Measurements from ENCODE around the gene BCL2L14.

BCL2L14 gene

GRCh38 chr12:12086362-12086761, 15.6 kb downstream of the BCL2L14 start:
- ChIA-PET CTCF (interaction anchor here (0.6 kb wide), 1 partner anchor 130 kb away, joined by 3 read pairs; no protein-coding TSS in a partner anchor), POLR2A (no interaction called here)

DNA sequence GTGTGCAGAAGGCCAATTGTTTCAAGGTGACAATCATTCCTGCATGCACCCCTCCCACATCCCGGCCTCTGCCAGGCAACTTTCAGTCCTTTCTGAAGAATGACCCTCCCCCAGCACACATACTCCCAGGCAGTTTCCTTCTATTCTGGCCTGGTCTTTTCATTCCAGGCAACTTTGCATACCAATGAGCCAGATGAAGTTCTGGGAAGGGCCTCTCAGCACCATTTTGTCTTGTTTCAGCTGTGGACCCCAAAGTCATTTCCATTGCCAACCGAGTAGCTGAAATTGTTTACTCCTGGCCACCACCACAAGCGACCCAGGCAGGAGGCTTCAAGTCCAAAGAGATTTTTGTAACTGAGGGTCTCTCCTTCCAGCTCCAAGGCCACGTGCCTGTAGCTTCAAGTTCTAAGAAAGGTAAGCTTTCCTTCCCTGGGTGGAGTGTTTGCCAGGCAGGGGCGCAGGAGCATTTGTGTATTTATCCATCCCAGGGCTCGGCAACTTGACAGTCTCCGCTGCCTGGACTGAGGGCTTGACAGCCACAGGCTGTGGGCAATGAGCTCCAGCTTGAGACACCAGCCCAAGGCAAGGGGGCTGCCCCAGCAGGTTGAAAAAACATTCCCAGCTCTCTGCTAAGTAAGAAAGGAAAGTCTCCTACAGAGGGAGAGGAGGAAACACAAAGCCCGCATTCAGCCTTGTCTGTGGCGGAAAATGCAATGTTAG, 16.4 kb downstream of the BCL2L14 start:
- CTCF ChIA-PET, result interaction anchor here (0.5 to 0.9 kb wide), 2 partner anchors 10 to 240 kb away, joined by 3 read pairs; no protein-coding TSS in a partner anchor

More at GRCh38 chr12:12086362-12086761, 15.6 kb downstream of the BCL2L14 start:
- TF ChIP-seq SUZ12 (IDR thresholded peaks at IDR 0.05), result no peak
- no peak for TF ChIP-seq BHLHE40 (IDR thresholded peaks at IDR 0.05; ENCODE audit: borderline replicate concordance)
- TF ChIP-seq ARNT (IDR thresholded peaks at IDR 0.05), result no peak
- no peak for TF ChIP-seq FOXA1 (IDR thresholded peaks at IDR 0.05)
- TF ChIP-seq PKNOX1 (IDR thresholded peaks at IDR 0.05), result no peak
- no peak for TF ChIP-seq ELF4 (IDR thresholded peaks at IDR 0.05)
- TF ChIP-seq TARDBP (IDR thresholded peaks at IDR 0.05), result no peak
- no peak for TF ChIP-seq ZNF384 (IDR thresholded peaks at IDR 0.05)
- TF ChIP-seq SP1 (IDR thresholded peaks at IDR 0.05), result no peak
- no peak for DNase-seq (ENCODE audit: extremely low spot score)

DNA sequence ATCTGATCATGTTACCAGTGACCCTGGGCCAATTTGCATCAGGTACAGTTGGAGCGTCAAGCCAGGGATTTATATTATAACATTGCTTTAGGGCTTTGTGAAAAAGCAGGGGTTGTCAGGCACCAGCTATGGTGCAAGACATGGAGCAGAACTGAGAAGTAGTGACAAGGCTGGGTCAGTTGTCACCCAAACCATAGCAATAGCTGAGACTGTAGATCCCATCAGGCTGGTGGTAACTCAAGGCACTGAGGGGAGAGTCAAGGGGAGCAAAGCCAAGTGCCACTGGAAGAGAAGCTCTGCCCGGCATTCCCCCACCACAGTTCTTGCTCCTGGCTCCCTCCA, 16.9 kb downstream of the BCL2L14 start:
- no peak for TF ChIP-seq TARDBP (IDR thresholded peaks at IDR 0.05)
- TF ChIP-seq L3MBTL2 (conservative IDR thresholded peaks at IDR 0.05), result no peak
- no peak for TF ChIP-seq ZNF384 (IDR thresholded peaks at IDR 0.05)
- no peak for TF ChIP-seq PKNOX1 (IDR thresholded peaks at IDR 0.05)
- TF ChIP-seq SUZ12 (IDR thresholded peaks at IDR 0.05), result no peak
- TF ChIP-seq ELF4 (IDR thresholded peaks at IDR 0.05), result no peak
- TF ChIP-seq BHLHE40 (IDR thresholded peaks at IDR 0.05; ENCODE audit: borderline replicate concordance), result no peak
- no peak for TF ChIP-seq CTBP1 (IDR thresholded peaks at IDR 0.05; ENCODE audit: borderline replicate concordance)
- no peak for TF ChIP-seq NFRKB (IDR thresholded peaks at IDR 0.05)
- no peak for TF ChIP-seq SP1 (IDR thresholded peaks at IDR 0.05)
- TF ChIP-seq ARNT (IDR thresholded peaks at IDR 0.05), result no peak
- TF ChIP-seq FOXK2 (IDR thresholded peaks at IDR 0.05), result no peak
- TF ChIP-seq LEF1 (IDR thresholded peaks at IDR 0.05; ENCODE audit: borderline replicate concordance), result no peak
- no peak for TF ChIP-seq HDGF (IDR thresholded peaks at IDR 0.05; ENCODE audit: borderline replicate concordance)
- ChIA-PET POLR2A (no interaction called here), CTCF (interaction anchor here (0.5 to 0.9 kb wide), 2 partner anchors 11 to 240 kb away, joined by 3 read pairs; no protein-coding TSS in a partner anchor)
- no peak for DNase-seq (ENCODE audit: extremely low spot score)

More for the DNA sequence above, 16.4 kb downstream of the BCL2L14 start:
- POLR2A ChIA-PET, result no interaction called here
- TF ChIP-seq FOXA1 (IDR thresholded peaks at IDR 0.05) (no peak), NFRKB (IDR thresholded peaks at IDR 0.05) (no peak), FOXM1 (IDR thresholded peaks at IDR 0.05; ENCODE audit: borderline replicate concordance) (no peak), ZNF384 (IDR thresholded peaks at IDR 0.05) (no peak), HDGF (IDR thresholded peaks at IDR 0.05; ENCODE audit: borderline replicate concordance) (no peak), FOXK2 (IDR thresholded peaks at IDR 0.05) (no peak), ARNT (IDR thresholded peaks at IDR 0.05) (no peak), BHLHE40 (IDR thresholded peaks at IDR 0.05; ENCODE audit: borderline replicate concordance) (no peak), SUZ12 (IDR thresholded peaks at IDR 0.05) (no peak), L3MBTL2 (conservative IDR thresholded peaks at IDR 0.05) (no peak), ELF4 (IDR thresholded peaks at IDR 0.05) (no peak), PKNOX1 (IDR thresholded peaks at IDR 0.05) (no peak), LEF1 (IDR thresholded peaks at IDR 0.05; ENCODE audit: borderline replicate concordance) (no peak), TARDBP (IDR thresholded peaks at IDR 0.05) (no peak), CTBP1 (IDR thresholded peaks at IDR 0.05; ENCODE audit: borderline replicate concordance) (no peak)
- no peak for DNase-seq (ENCODE audit: extremely low spot score)

GRCh38 chr12:12088147-12088546, 17.4 kb downstream of the BCL2L14 start:
- POLR2A ChIA-PET, result interaction anchor here (0.6 kb wide), 1 partner anchor 268 kb away, joined by 3 read pairs; the partner anchor contains the start of gene BORCS5
- TF ChIP-seq CTBP1 (IDR thresholded peaks at IDR 0.05; ENCODE audit: borderline replicate concordance), result no peak
- no peak for TF ChIP-seq ELF4 (IDR thresholded peaks at IDR 0.05)
- no peak for TF ChIP-seq NFRKB (IDR thresholded peaks at IDR 0.05)
- no peak for TF ChIP-seq FOXM1 (IDR thresholded peaks at IDR 0.05; ENCODE audit: borderline replicate concordance)
- no peak for TF ChIP-seq LEF1 (IDR thresholded peaks at IDR 0.05; ENCODE audit: borderline replicate concordance)
- no peak for TF ChIP-seq SUZ12 (IDR thresholded peaks at IDR 0.05)
- TF ChIP-seq ARNT (IDR thresholded peaks at IDR 0.05), result no peak
- TF ChIP-seq PKNOX1 (IDR thresholded peaks at IDR 0.05), result no peak
- no peak for TF ChIP-seq TARDBP (IDR thresholded peaks at IDR 0.05)
- no peak for TF ChIP-seq L3MBTL2 (conservative IDR thresholded peaks at IDR 0.05)
- no peak for TF ChIP-seq SP1 (IDR thresholded peaks at IDR 0.05)
- no peak for TF ChIP-seq FOXK2 (IDR thresholded peaks at IDR 0.05)
- TF ChIP-seq HDGF (IDR thresholded peaks at IDR 0.05; ENCODE audit: borderline replicate concordance), result no peak
- TF ChIP-seq BHLHE40 (IDR thresholded peaks at IDR 0.05; ENCODE audit: borderline replicate concordance), result no peak
- no peak for DNase-seq (ENCODE audit: extremely low spot score)
- CTCF ChIA-PET, result no interaction called here

GRCh38 chr12:12088761-12089160, 18.0 kb downstream of the BCL2L14 start:
- ChIA-PET POLR2A (interaction anchor here (0.6 kb wide), 1 partner anchor 268 kb away, joined by 3 read pairs; the partner anchor contains the start of gene BORCS5), CTCF (no interaction called here)
- TF ChIP-seq FOXA1 (IDR thresholded peaks at IDR 0.05) (no peak), TARDBP (IDR thresholded peaks at IDR 0.05) (no peak), ELF4 (IDR thresholded peaks at IDR 0.05) (no peak), HDGF (IDR thresholded peaks at IDR 0.05; ENCODE audit: borderline replicate concordance) (no peak), ARNT (IDR thresholded peaks at IDR 0.05) (no peak)
- no peak for DNase-seq (ENCODE audit: extremely low spot score)
